Parathyroid adenoma (tissue), 2 donors: ENCODE results near the gene MZF1.

Experiments
- H2AFZ ChIP-seq: fragments of 300-600 bp; sonication (generic); one replicate; pipeline ENCODE4 v1.7.0; 2017; ENCODE audit warnings: antibody characterized with exemption, mild to moderate bottlenecking
- H3K27ac ChIP-seq: fragments of 300-600 bp; sonication (generic); one replicate; pipeline ENCODE4 v1.7.0; 2017
- H3K27me3 ChIP-seq: fragments of 300-600 bp; sonication (generic); one replicate; pipeline ENCODE4 v1.7.0; 2017; ENCODE audit warnings: low read length; ENCODE audit not compliant: control insufficient read depth, insufficient read depth
- H3K36me3 ChIP-seq: fragments of 300-600 bp; sonication (generic); one replicate; pipeline ENCODE4 v1.7.0; 2017; ENCODE audit warnings: low read length; ENCODE audit not compliant: control insufficient read depth, insufficient read depth
- H3K4me1 ChIP-seq: fragments of 300-600 bp; sonication (generic); one replicate; pipeline ENCODE4 v1.7.0; 2017; ENCODE audit warnings: control low read depth
- H3K4me2 ChIP-seq: fragments of 300-600 bp; sonication (generic); one replicate; pipeline ENCODE4 v1.7.0; 2017; ENCODE audit warnings: low read length
- H3K4me3 ChIP-seq: fragments of 300-600 bp; sonication (generic); one replicate; pipeline ENCODE4 v1.7.0; 2017; ENCODE audit warnings: low read depth, low read length
- H3K79me2 ChIP-seq: fragments of 300-600 bp; sonication (generic); one replicate; pipeline ENCODE4 v1.7.0; 2017; ENCODE audit warnings: control low read depth
- H3K9ac ChIP-seq: fragments of 300-600 bp; sonication (generic); one replicate; pipeline ENCODE4 v1.7.0; 2017; ENCODE audit warnings: mild to moderate bottlenecking
- H3K9me3 ChIP-seq: fragments of 300-600 bp; sonication (generic); one replicate; pipeline ENCODE4 v1.7.0; 2017; ENCODE audit warnings: low read length; ENCODE audit not compliant: control insufficient read depth
- CTCF ChIP-seq: fragments of 300-600 bp; sonication (generic); IDR thresholded peaks from one replicate; pipeline ENCODE4 v1.7.0; 2017; ENCODE audit warnings: antibody characterized with exemption, mild to moderate bottlenecking
- donor health status: primary hyperparathyroidism.

Gene MZF1

GRCh38 chr19:58547323-58548312, 25.5 kb downstream of the MZF1 start:
- no peaks in the 10 kb centered on the region for H3K27me3 ChIP-seq
- no peaks in the 10 kb centered on the region for H3K36me3 ChIP-seq

GRCh38 chr19:58546019-58546530, 27.1 kb downstream of the MZF1 start:
- Histone ChIP-seq H3K4me2 (peak overlapping the region; percentile 73), H3K9ac (no peak overlapping the region), H3K27ac (no peak overlapping the region), H3K27me3 (no peaks in the 10 kb centered on the region), H3K79me2 (peaks cover 36% of the 10 kb centered on the region), H3K9me3 (no peaks in the 10 kb centered on the region), H3K4me3 (peak overlapping the region; percentile 59), H3K4me1 (peaks cover 18% of the 10 kb centered on the region), H3K36me3 (no peaks in the 10 kb centered on the region), H2AFZ (no peak overlapping the region)
- TF ChIP-seq CTCF, result no peak

More at GRCh38 chr19:58547323-58548312, 25.5 kb downstream of the MZF1 start:
- Histone ChIP-seq H3K4me1 (peaks cover 18% of the 10 kb centered on the region), H2AFZ (no peak overlapping the region), H3K4me3 (no peak overlapping the region), H3K9ac (no peak overlapping the region), H3K4me2 (no peak overlapping the region), H3K79me2 (peaks cover 38% of the 10 kb centered on the region), H3K9me3 (no peaks in the 10 kb centered on the region), H3K27ac (no peak overlapping the region)
- no peak for TF ChIP-seq CTCF

GRCh38 chr19:58545286-58546018, 27.7 kb downstream of the MZF1 start:
- H3K27ac ChIP-seq, result peak overlapping the region; percentile 63
- H3K79me2 ChIP-seq, result peaks cover 36% of the 10 kb centered on the region
- no peaks in the 10 kb centered on the region for H3K9me3 ChIP-seq
- H3K4me3 ChIP-seq, result peak overlapping the region; percentile 59
- no peaks in the 10 kb centered on the region for H3K27me3 ChIP-seq
- H3K4me1 ChIP-seq, result peaks cover 18% of the 10 kb centered on the region
- H3K9ac ChIP-seq, result peak overlapping the region; percentile 76
- TF ChIP-seq CTCF, result no peak
- peak overlapping the region; percentile 73 for H3K4me2 ChIP-seq
- no peaks in the 10 kb centered on the region for H3K36me3 ChIP-seq
- no peak overlapping the region for H2AFZ ChIP-seq

GRCh38 chr19:58544591-58545285, 28.4 kb downstream of the MZF1 start:
- H3K27ac ChIP-seq, result peak overlapping the region; percentile 92
- TF ChIP-seq CTCF, result no peak
- H3K36me3 ChIP-seq, result no peaks in the 10 kb centered on the region

More at GRCh38 chr19:58544591-58545285, 28.4 kb downstream of the MZF1 start:
- no peaks in the 10 kb centered on the region for H3K9me3 ChIP-seq
- H3K27me3 ChIP-seq, result no peaks in the 10 kb centered on the region
- peak overlapping the region; percentile 75 for H3K4me3 ChIP-seq
- peaks cover 36% of the 10 kb centered on the region for H3K79me2 ChIP-seq
- peak overlapping the region; percentile 76 for H3K9ac ChIP-seq
- H3K4me2 ChIP-seq, result peak overlapping the region; percentile 80
- peaks cover 18% of the 10 kb centered on the region for H3K4me1 ChIP-seq
- H2AFZ ChIP-seq, result peak overlapping the region; percentile 86
